Muscle layer of colon (tissue), 2 donors: Measurements from ENCODE around the gene KRTAP10-12.
"Not testable (repeated sequence)": the region's sequence is repeated elsewhere in the genome, so short reads cannot be mapped to it uniquely, and the experiment has no call there.

Experiments used
- H3K27ac ChIP-seq: one replicate; pipeline ENCODE4 v1.7.0; 2013; ENCODE audit warnings: low read depth, mild to moderate bottlenecking, low read length, moderate library complexity
- H3K27me3 ChIP-seq, 2 donors: one replicate each; pipeline ENCODE4 v1.7.0; 2013; ENCODE audit warnings: low read length in 2 of 2, mild to moderate bottlenecking in 2 of 2; ENCODE audit not compliant: insufficient read depth in 2 of 2, control insufficient read depth in 1 of 2
- H3K36me3 ChIP-seq: one replicate; pipeline ENCODE4 v1.7.0; 2013; ENCODE audit warnings: mild to moderate bottlenecking, low read length; ENCODE audit not compliant: insufficient read depth
- H3K4me1 ChIP-seq: one replicate; pipeline ENCODE4 v1.7.0; 2013; ENCODE audit warnings: mild to moderate bottlenecking, low read length; ENCODE audit not compliant: insufficient read depth
- H3K4me3 ChIP-seq, 2 donors: one replicate each; pipeline ENCODE4 v1.7.0; 2013; ENCODE audit warnings: low read length in 2 of 2, low read depth in 1 of 2, mild to moderate bottlenecking in 1 of 2, moderate library complexity in 1 of 2
- H3K9ac ChIP-seq: one replicate; pipeline ENCODE4 v1.7.0; 2013; ENCODE audit warnings: low read length
- H3K9me3 ChIP-seq: one replicate; pipeline ENCODE4 v1.7.0; 2013; ENCODE audit warnings: mild to moderate bottlenecking, low read length
- donor health status: abdominal sarcoma.
- donor health status: Adenocarcinoma of cecum.

The KRTAP10-12 gene

DNA sequence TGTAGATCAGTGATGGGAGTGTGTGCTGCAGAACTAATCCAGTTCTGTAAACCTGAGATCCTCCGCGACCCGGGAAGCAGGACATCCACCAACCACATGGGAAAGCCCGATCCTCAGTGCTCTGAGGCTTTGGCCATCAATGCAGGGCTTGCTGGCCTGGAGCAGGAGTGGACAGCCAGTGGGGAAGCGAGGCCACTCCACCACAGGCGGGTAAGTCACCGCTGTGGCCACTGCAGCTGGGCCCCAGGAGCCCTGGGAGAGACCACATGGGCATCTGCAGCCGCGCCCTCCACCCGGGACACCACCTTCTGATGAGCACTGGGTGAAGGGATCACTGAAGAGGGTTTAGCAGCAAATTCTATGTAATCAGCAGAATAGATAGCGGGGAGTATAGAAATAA, 15.8 kb upstream of the KRTAP10-12 start:
- Histone ChIP-seq H3K9me3 (no peaks in the 10 kb centered on the region), H3K27me3 (no peaks in the 10 kb centered on the region), H3K27ac (no peak overlapping the region), H3K9ac (no peak overlapping the region), H3K36me3 (no peaks in the 10 kb centered on the region), H3K4me3 (no peak overlapping the region), H3K4me1 (no peaks in the 10 kb centered on the region)

DNA sequence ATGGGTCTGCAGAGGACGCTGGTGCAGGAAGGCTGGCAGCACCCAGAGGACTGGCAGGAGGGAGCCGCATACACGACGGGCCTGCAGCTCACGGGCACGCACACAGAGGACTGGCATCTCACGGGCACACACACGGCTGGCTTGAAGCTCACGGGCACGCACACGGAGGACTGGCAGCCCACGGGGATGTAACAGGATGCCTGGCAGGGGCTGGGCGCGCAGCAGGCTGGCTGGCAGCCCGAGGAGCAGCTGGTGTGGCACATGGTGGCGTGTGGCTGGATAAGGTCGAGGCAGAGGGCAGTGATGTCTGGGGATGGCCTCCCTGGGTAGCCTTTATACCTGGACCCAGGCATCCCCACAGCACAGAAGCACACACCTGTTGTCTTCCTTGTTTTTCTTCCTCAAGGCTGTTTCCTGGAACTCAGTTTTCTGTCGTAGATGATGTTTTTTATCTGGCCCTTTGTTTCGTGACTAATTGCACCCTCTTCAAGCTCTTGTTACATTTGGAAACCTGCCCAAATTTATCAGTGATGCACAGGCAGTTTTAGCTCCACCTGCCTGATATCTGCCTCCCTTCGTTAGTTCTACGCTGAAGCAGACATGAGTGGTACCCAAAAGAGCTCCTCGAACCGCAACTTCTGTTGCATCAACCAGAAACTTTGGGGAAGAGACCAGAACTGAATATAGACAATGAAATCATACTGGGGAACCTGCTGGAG, 15.0 kb upstream of the KRTAP10-12 start, which contains the start of gene KRTAP12-1:
Gene KRTAP12-1 (minus strand): TSS at position 303 of the 719 bp plus-strand sequence. CDS start 40 bp downstream, at position 263.
- no peaks in the 10 kb centered on the region for H3K36me3 ChIP-seq
- no peak within 1 kb of the TSS for H3K9ac ChIP-seq
- no peaks in the 10 kb centered on the region for H3K9me3 ChIP-seq
- no peaks in the 10 kb centered on the region for H3K4me1 ChIP-seq
- H3K4me3 ChIP-seq = no peak within 1 kb of the TSS
- no peak within 1 kb of the TSS for H3K27ac ChIP-seq
- H3K27me3 ChIP-seq = no peaks in the 10 kb centered on the region

- no peaks in the 10 kb centered on the region for H3K4me1 ChIP-seq
- no peaks in the 10 kb centered on the region for H3K27me3 ChIP-seq
- no peak overlapping the region for H3K4me3 ChIP-seq
- no peaks in the 10 kb centered on the region for H3K36me3 ChIP-seq
- H3K9ac ChIP-seq = no peak overlapping the region
- no peak overlapping the region for H3K27ac ChIP-seq
- no peaks in the 10 kb centered on the region for H3K9me3 ChIP-seq
Measured at GRCh38 chr21:44682580-44683151, 14.3 kb upstream of the KRTAP10-12 start.

GRCh38 chr21:44684077-44684476, 12.9 kb upstream of the KRTAP10-12 start:
- Histone ChIP-seq H3K36me3 (no peaks in the 10 kb centered on the region), H3K4me1 (no peaks in the 10 kb centered on the region), H3K9ac (no peak overlapping the region), H3K27me3 (no peaks in the 10 kb centered on the region), H3K27ac (no peak overlapping the region), H3K9me3 (no peaks in the 10 kb centered on the region), H3K4me3 (no peak overlapping the region)

DNA sequence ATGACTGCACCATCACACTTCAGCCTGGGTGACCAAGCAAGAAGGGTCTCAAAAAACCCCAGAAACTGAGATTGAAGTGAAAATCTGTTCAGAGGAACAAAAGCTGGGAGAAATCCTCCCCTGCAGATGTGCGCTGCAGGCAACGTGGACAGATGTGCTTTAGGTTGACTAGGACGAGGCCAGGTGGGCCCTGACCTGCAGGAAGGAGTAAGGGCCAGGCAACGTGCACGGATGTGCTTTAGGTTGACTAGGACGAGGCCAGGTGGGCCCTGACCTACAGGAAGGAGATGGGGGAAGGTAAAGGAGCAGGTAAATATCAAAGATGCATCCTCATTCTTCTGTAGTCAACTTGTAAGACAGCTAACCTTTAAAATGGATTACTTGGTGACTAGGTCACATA, 12.5 kb upstream of the KRTAP10-12 start:
- H3K9me3 ChIP-seq = no peaks in the 10 kb centered on the region
- H3K27ac ChIP-seq = no peak overlapping the region
- no peaks in the 10 kb centered on the region for H3K27me3 ChIP-seq
- H3K4me3 ChIP-seq = no peak overlapping the region
- H3K9ac ChIP-seq = no peak overlapping the region
- no peaks in the 10 kb centered on the region for H3K36me3 ChIP-seq
- H3K4me1 ChIP-seq = no peaks in the 10 kb centered on the region

- H3K27ac ChIP-seq, H3K9me3 ChIP-seq, H3K9ac ChIP-seq, H3K27me3 ChIP-seq, H3K4me1 ChIP-seq, H3K36me3 ChIP-seq, H3K4me3 ChIP-seq: not testable (repeated sequence)
Measured at GRCh38 chr21:44685050-44685449, 11.9 kb upstream of the KRTAP10-12 start.

DNA sequence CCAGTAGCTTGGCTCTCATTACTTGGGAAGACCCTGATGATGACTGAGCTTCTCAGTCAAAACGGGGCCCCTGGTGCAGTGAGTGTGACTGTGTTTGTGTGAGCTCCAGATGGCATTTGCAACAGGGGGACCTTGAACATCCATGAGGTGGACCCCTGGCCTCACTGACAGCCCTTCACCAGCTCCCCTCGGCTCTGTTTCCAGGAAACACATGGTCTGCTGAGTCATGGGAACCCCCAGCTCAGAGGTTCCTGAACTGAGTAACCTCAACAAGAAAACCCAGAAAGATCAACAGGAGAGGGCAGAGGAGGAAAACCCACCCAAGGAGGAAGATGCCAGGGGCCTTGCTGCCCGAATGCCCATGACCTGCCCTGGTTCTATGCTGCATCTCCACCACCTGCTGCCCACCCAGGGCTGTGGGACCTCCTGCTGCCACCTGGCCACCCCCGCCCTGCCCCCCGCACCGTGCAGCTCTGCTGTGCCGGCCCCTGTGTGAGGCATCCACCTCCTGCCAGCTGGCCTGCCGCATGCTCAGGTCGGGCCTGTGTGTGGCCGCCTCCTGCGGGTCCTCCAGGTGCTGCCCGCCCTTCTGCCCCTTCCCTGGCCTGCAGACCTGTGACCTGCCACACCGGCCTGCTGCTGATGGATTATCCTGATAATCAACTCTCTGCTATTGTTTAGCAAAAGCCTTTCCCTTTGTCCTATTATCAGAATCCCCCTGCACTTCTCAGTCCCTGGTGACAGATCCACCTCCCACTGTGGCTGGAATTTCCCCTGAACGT, 10.8 kb upstream of the KRTAP10-12 start:
- Histone ChIP-seq H3K9me3 (no peaks in the 10 kb centered on the region), H3K27me3 (no peaks in the 10 kb centered on the region), H3K27ac (no peak overlapping the region), H3K9ac (no peak overlapping the region), H3K4me1 (no peaks in the 10 kb centered on the region), H3K36me3 (no peaks in the 10 kb centered on the region), H3K4me3 (no peak overlapping the region)

DNA sequence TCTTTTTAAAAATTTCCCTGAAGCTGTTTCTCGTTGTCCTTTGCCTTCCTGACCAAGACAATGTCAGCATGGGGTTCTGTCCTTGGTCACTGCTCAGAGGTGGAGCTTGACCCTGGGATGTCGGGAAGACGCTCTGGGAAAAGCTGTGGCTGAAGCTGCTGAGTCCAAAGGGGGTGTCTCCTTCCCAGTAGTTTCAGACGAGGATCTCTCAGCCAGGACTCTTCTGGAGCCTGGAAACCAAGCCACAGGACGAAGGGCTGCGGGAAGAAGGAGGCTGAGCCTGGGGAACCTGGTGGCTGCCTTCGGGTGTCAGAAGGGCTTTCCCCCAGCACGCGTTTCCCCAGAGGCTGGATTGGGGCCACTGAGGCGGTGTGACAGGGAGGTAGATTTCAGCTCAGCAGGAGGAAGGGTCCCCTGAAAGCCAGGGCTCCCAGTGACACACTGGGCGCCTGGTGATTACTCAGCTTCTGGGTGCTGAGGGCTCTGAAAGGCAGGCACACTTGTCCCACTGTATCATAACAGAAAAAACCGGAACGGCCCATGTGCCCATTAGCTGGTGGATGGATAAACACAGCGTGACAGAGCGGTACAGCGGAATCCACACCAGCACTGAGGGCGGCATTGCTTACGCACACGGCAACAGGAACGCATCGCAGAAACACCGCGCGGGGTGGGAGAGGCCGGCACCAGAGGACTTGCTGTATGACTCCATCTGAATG, 10.0 kb upstream of the KRTAP10-12 start:
- H3K36me3 ChIP-seq = no peaks in the 10 kb centered on the region
- no peaks in the 10 kb centered on the region for H3K4me1 ChIP-seq
- H3K9ac ChIP-seq = no peak overlapping the region
- H3K27ac ChIP-seq = no peak overlapping the region
- H3K27me3 ChIP-seq = no peaks in the 10 kb centered on the region
- H3K9me3 ChIP-seq = no peaks in the 10 kb centered on the region
- no peak overlapping the region for H3K4me3 ChIP-seq

DNA sequence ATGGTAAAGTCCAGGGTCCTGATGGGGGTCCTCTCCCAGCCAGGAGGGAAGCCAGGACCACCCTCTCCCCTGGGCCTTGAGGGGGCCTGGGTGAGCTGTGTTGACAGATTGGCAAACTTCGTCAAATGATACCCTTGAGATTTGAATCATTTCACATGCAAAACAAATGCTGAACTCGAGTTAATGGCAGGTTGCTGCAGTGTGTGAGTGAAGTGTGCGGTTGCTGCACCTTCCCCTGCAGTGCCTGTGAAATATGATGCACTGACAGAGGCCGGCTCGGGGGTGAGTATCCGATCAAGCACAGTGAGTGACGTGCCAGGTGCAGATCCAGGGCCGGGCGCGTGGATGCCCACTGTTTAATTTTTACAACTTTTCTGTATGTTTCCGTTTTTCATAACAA, 9.3 kb upstream of the KRTAP10-12 start:
- Histone ChIP-seq H3K9me3 (no peaks in the 10 kb centered on the region), H3K27ac (no peak overlapping the region), H3K9ac (no peak overlapping the region), H3K36me3 (no peaks in the 10 kb centered on the region), H3K4me1 (no peaks in the 10 kb centered on the region), H3K27me3 (no peaks in the 10 kb centered on the region), H3K4me3 (no peak overlapping the region)

- H3K9ac ChIP-seq, H3K36me3 ChIP-seq, H3K27ac ChIP-seq, H3K4me1 ChIP-seq, H3K27me3 ChIP-seq, H3K4me3 ChIP-seq, H3K9me3 ChIP-seq: not testable (repeated sequence)
Measured at GRCh38 chr21:44689740-44690139, 7.2 kb upstream of the KRTAP10-12 start.

- no peaks in the 10 kb centered on the region for H3K4me1 ChIP-seq
- no peak overlapping the region for H3K4me3 ChIP-seq
- H3K9me3 ChIP-seq = no peaks in the 10 kb centered on the region
- H3K27ac ChIP-seq = no peak overlapping the region
- no peaks in the 10 kb centered on the region for H3K36me3 ChIP-seq
- H3K27me3 ChIP-seq = no peaks in the 10 kb centered on the region
- no peak overlapping the region for H3K9ac ChIP-seq
Measured at GRCh38 chr21:44691686-44692085, 5.3 kb upstream of the KRTAP10-12 start.
